Keratinocyte (primary cell): ENCODE data around the gene EPC2. TPM values are rescaled to one million over a fixed set of nuclear protein-coding genes. Genes with fewer than 3 reads are reported as not detected.

ENCODE experiments used
- DNase-seq: peaks from one replicate; pipeline ENCODE4 v3.0.0-alpha.2; 2011; ENCODE audit warnings: low read depth, missing footprints, low spot score
- FAIRE-seq: peaks from 2 replicates; lab custom pipeline; 2011; peaks lifted over from hg19 to GRCh38; lab: Jason Lieb, UNC
- H2AFZ ChIP-seq: 2 replicates; pipeline ENCODE4 v1.6.0; 2012; ENCODE audit warnings: low read length, control low read depth, inconsistent platforms; ENCODE audit not compliant: control insufficient read depth
- H3K27ac ChIP-seq: 2 replicates; pipeline ENCODE4 v1.5.1; 2011; ENCODE audit warnings: low read length; ENCODE audit not compliant: control insufficient read depth, insufficient read depth
- H3K27me3 ChIP-seq: 3 replicates; pipeline ENCODE4 v1.6.0; 2011; ENCODE audit warnings: low read length; ENCODE audit not compliant: control insufficient read depth, insufficient read depth; ENCODE audit errors: extremely low read depth
- H3K36me3 ChIP-seq, 2 experiments: 2 replicates in 1 of 2; 3 replicates in 1 of 2; pipeline ENCODE4 v1.5.1; 2011; ENCODE audit warnings: low read length in 2 of 2, mild to moderate bottlenecking in 1 of 2; ENCODE audit not compliant: control insufficient read depth in 2 of 2, insufficient read depth in 2 of 2; ENCODE audit errors: extremely low read depth in 1 of 2
- H3K4me1 ChIP-seq: 3 replicates; pipeline ENCODE4 v1.5.1; 2011; ENCODE audit warnings: low read length; ENCODE audit not compliant: control insufficient read depth, insufficient read depth; ENCODE audit errors: extremely low read depth
- H3K4me2 ChIP-seq: 3 replicates; pipeline ENCODE4 v1.6.0; 2011; ENCODE audit warnings: low read depth, low read length; ENCODE audit not compliant: control insufficient read depth, insufficient read depth; ENCODE audit errors: extremely low read depth
- H3K4me3 ChIP-seq, 3 experiments: fragments of 200-600 bp in 1 of 3; sonication (generic) in 1 of 3; 2 replicates in 2 of 3; 3 replicates in 1 of 3; pipeline ENCODE4 v1.5.1; 2011 to 2016; ENCODE audit warnings: low read length in 3 of 3, mild to moderate bottlenecking in 3 of 3, control low read depth in 2 of 3, inconsistent platforms in 1 of 3, low read depth in 1 of 3, mixed read lengths in 1 of 3, mixed run types in 1 of 3, moderate library complexity in 1 of 3; ENCODE audit not compliant: control insufficient read depth in 2 of 3, insufficient read depth in 2 of 3; ENCODE audit errors: extremely low read depth in 1 of 3
- H3K79me2 ChIP-seq: 2 replicates; pipeline ENCODE4 v1.6.0; 2012; ENCODE audit warnings: low read length; ENCODE audit not compliant: control insufficient read depth, insufficient read depth
- H3K9ac ChIP-seq: 3 replicates; pipeline ENCODE4 v1.6.0; 2011; ENCODE audit warnings: low read length; ENCODE audit not compliant: control insufficient read depth, insufficient read depth; ENCODE audit errors: extremely low read depth
- H3K9me1 ChIP-seq: 3 replicates; pipeline ENCODE4 v1.6.0; 2011; ENCODE audit warnings: low read length; ENCODE audit not compliant: control insufficient read depth, insufficient read depth; ENCODE audit errors: extremely low read depth
- H3K9me3 ChIP-seq: 2 replicates; pipeline ENCODE4 v1.5.1; 2012; ENCODE audit warnings: low read depth, low read length; ENCODE audit not compliant: control insufficient read depth
- H4K20me1 ChIP-seq: 3 replicates; pipeline ENCODE4 v1.6.0; 2011; ENCODE audit warnings: low read length; ENCODE audit not compliant: control insufficient read depth, insufficient read depth; ENCODE audit errors: extremely low read depth
- EZH2 ChIP-seq: IDR thresholded peaks from one replicate; pipeline ENCODE4 v1.6.1; 2012; ENCODE audit warnings: inconsistent platforms, mild to moderate bottlenecking, low read length, moderate library complexity
- dilution Hi-C: fragments of 300-500 bp; cut with MboI; formaldehyde crosslinking; loops from one replicate; pipeline ENCODE4 v1.7.0; 2020; ENCODE audit warnings: low sequenced_read_pairs; ENCODE audit not compliant: extremely low pct_ligation_motif_present
- polyA plus RNA-seq, 5 experiments: library from polyadenylated mRNA; depleted of rRNA in 3 of 5; stranded (reverse) in 3 of 5; stranded (forward) in 1 of 5; unstranded in 1 of 5; fragments of >200 nt; gene quantifications; 1 replicate in 1 of 5; 2 replicates in 3 of 5; 3 replicates in 1 of 5; pipeline versions ENCODE4 v1.2.1 to v1.2.3, GENCODE V29; 2011 to 2012; ENCODE audit warnings: missing spikeins in 2 of 5, low read depth in 1 of 5, low replicate concordance in 1 of 5
- TF ChIP-seq, protein P1 (sequence below), 3 experiments: IDR thresholded peaks in 1 of 3; conservative IDR thresholded peaks in 1 of 3; optimal IDR thresholded peaks in 1 of 3; 2 replicates in 2 of 3; 3 replicates in 1 of 3; pipeline versions ENCODE3 to v1.5.1; 2011; ENCODE audit warnings: low read length in 3 of 3, mild to moderate bottlenecking in 3 of 3, moderate library complexity in 2 of 3, control low read depth in 1 of 3, inconsistent platforms in 1 of 3; ENCODE audit not compliant: insufficient read depth in 2 of 3; ENCODE audit errors: extremely low read depth in 1 of 3

Gene EPC2
- polyA plus RNA-seq, 1 donor (not counting 4 experiments of a cell fraction or from before 2014, with no cell fraction given) = 13.1 TPM

- H3K9me3 ChIP-seq = no peaks in the 10 kb centered on the region
- no peaks in the 10 kb centered on the region for H3K79me2 ChIP-seq
- H4K20me1 ChIP-seq = no peaks in the 10 kb centered on the region
- H3K27ac ChIP-seq = no peak overlapping the region
- dilution Hi-C loops = no loop called here
- no peak overlapping the region for H3K4me2 ChIP-seq
- DNase-seq = no peak
- H3K27me3 ChIP-seq = no peaks in the 10 kb centered on the region
- no peak overlapping the region for H3K9ac ChIP-seq
- no peak for FAIRE-seq
- no peak overlapping the region for H3K4me3 ChIP-seq
- H3K9me1 ChIP-seq = no peaks in the 10 kb centered on the region
- TF ChIP-seq EZH2 = no peak
- TF ChIP-seq, protein P1, sequence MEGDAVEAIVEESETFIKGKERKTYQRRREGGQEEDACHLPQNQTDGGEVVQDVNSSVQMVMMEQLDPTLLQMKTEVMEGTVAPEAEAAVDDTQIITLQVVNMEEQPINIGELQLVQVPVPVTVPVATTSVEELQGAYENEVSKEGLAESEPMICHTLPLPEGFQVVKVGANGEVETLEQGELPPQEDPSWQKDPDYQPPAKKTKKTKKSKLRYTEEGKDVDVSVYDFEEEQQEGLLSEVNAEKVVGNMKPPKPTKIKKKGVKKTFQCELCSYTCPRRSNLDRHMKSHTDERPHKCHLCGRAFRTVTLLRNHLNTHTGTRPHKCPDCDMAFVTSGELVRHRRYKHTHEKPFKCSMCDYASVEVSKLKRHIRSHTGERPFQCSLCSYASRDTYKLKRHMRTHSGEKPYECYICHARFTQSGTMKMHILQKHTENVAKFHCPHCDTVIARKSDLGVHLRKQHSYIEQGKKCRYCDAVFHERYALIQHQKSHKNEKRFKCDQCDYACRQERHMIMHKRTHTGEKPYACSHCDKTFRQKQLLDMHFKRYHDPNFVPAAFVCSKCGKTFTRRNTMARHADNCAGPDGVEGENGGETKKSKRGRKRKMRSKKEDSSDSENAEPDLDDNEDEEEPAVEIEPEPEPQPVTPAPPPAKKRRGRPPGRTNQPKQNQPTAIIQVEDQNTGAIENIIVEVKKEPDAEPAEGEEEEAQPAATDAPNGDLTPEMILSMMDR (optimal IDR thresholded peaks at IDR 0.05 in 1 of 3, IDR thresholded peaks at IDR 0.05 in 1 of 3, conservative IDR thresholded peaks at IDR 0.05 in 1 of 3; ENCODE audit: extremely low read depth in 1 of 3, insufficient read depth in 2 of 3, low read length in 3 of 3) = no peak
- H2AFZ ChIP-seq = no peak overlapping the region
- H3K4me1 ChIP-seq = peaks cover 3% of the 10 kb centered on the region
- H3K36me3 ChIP-seq = no peaks in the 10 kb centered on the region
These were observed 41.0 kb upstream of the EPC2 start for GRCh38 chr2:148603562-148603920.

GRCh38 chr2:148604927-148605326 lies 39.6 kb upstream of the EPC2 start:
- no peak overlapping the region for H2AFZ ChIP-seq
- peak; percentile 39 for FAIRE-seq
- dilution Hi-C loops = no loop called here

More at GRCh38 chr2:148604927-148605326, 39.6 kb upstream of the EPC2 start:
- Histone ChIP-seq H3K27ac (no peak overlapping the region), H3K27me3 (no peaks in the 10 kb centered on the region), H3K4me3 (no peak overlapping the region), H3K9ac (no peak overlapping the region), H3K36me3 (no peaks in the 10 kb centered on the region), H3K4me2 (peak overlapping the region; percentile 19), H4K20me1 (no peaks in the 10 kb centered on the region), H3K9me1 (no peaks in the 10 kb centered on the region), H3K9me3 (no peaks in the 10 kb centered on the region), H3K79me2 (no peaks in the 10 kb centered on the region), H3K4me1 (peaks cover 3% of the 10 kb centered on the region)
- TF ChIP-seq EZH2 = no peak
- TF ChIP-seq, protein P1 (optimal IDR thresholded peaks at IDR 0.05 in 1 of 3, IDR thresholded peaks at IDR 0.05 in 1 of 3, conservative IDR thresholded peaks at IDR 0.05 in 1 of 3; ENCODE audit: extremely low read depth in 1 of 3, insufficient read depth in 2 of 3, low read length in 3 of 3) = no peak
- DNase-seq = peak; percentile 44
